Memory B cell (primary cell): ENCODE data around the gene FOXJ2.
"Not testable (repeated sequence)": the region's sequence is repeated elsewhere in the genome, so short reads cannot be mapped to it uniquely, and the experiment has no call there.

Source experiments
- ATAC-seq: fragments of 150-1000 bp; cut with Tn5 transposase; 2 replicates; pipeline ENCODE4 v1.10.0; 2021; ENCODE audit warnings: low read depth, mild to moderate bottlenecking, moderate library complexity
- DNase-seq, 2 donors: peaks; one replicate each; pipeline ENCODE4 v3.0.0; 2022; ENCODE audit warnings: low spot score in 2 of 2
- H3K27ac Mint-ChIP-seq: one replicate; pipeline ENCODE4 v1.8.0; 2022; ENCODE audit warnings: mild to moderate bottlenecking, moderate library complexity, mixed read lengths
- H3K27me3 Mint-ChIP-seq: one replicate; pipeline ENCODE4 v1.8.0; 2022; ENCODE audit warnings: mixed read lengths
- H3K36me3 Mint-ChIP-seq: one replicate; pipeline ENCODE4 v1.8.0; 2022; ENCODE audit warnings: mild to moderate bottlenecking, mixed read lengths
- H3K4me1 Mint-ChIP-seq: one replicate; pipeline ENCODE4 v1.8.0; 2022; ENCODE audit warnings: mixed read lengths
- H3K4me3 Mint-ChIP-seq: one replicate; pipeline ENCODE4 v1.8.0; 2022; ENCODE audit warnings: mild to moderate bottlenecking, moderate library complexity, mixed read lengths
- H3K9me3 Mint-ChIP-seq: one replicate; pipeline ENCODE4 v1.8.0; 2022; ENCODE audit warnings: mixed read lengths

The FOXJ2 gene

DNA sequence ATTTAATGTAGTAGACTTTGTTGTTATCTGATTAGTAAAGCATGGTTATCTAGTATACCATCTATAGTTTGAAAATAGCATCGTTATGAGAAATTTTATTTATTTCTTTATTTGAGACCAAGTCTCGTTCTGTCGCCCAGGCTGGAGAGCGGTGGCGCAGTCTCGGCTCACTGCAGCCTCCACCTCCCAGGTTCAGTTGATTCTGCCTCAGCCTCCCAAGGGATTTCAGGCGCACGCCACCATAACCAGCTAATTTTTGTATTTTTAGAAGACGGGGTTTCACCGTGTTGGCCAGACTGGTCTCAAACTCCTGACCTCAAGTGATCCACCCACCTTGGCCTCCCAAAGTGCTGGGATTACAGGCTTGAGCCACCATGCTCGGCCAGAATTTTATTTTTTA lies 56.8 kb downstream of the FOXJ2 start:
- H3K27me3 Mint-ChIP-seq, ATAC-seq, H3K9me3 Mint-ChIP-seq, DNase-seq, H3K4me3 Mint-ChIP-seq: not testable (repeated sequence)
- peak overlapping the region; percentile 86 for H3K27ac Mint-ChIP-seq
- peaks cover 21% of the 10 kb centered on the region for H3K4me1 Mint-ChIP-seq
- H3K36me3 Mint-ChIP-seq = peaks cover 38% of the 10 kb centered on the region

DNA sequence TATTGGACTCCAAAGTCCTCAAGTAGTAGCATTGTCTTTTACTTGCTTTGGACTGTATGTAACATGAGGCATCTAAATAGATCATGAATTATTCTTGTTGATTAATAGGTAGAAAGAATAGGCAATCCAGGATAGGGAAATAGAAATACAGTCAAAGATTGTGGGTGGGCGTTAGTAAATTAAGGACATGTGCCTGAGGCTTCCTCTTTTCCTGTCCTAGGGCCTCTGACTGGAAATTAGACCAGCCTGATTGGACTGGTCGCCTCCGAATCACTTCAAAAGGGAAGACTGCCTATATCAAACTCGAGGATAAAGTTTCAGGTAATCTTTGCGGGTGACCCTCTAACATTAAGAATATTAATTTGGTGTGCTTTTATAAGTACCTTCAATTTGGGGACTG lies 57.2 kb downstream of the FOXJ2 start:
- no peak for DNase-seq
- no peaks in the 10 kb centered on the region for H3K9me3 Mint-ChIP-seq
- no peak for ATAC-seq
- H3K36me3 Mint-ChIP-seq = peaks cover 39% of the 10 kb centered on the region
- H3K27ac Mint-ChIP-seq = no peak overlapping the region
- peaks cover 17% of the 10 kb centered on the region for H3K4me1 Mint-ChIP-seq
- H3K4me3 Mint-ChIP-seq = no peak overlapping the region
- H3K27me3 Mint-ChIP-seq = no peaks in the 10 kb centered on the region

DNA sequence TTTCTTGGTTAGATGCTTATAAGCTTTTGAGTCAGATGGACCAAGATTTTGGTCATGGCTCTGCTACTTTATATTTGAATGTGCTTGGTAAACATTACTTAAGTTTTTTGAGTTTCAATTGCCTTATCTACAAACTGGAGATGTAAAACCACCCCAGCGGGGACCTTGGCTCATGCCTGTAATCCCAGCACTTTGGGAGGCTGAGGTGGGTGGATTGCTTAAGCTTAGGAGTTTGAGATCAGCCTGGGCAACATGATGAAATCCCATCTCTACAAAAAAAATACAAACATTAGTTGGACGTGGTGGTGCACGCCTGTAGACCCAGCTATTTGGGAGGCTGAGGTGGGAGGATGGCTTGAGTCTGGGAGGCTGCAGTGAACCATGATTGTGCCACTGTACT lies 60.8 kb downstream of the FOXJ2 start:
- no peak overlapping the region for H3K27ac Mint-ChIP-seq
- H3K4me1 Mint-ChIP-seq = peaks cover 8% of the 10 kb centered on the region
- no peaks in the 10 kb centered on the region for H3K27me3 Mint-ChIP-seq
- peaks cover 52% of the 10 kb centered on the region for H3K36me3 Mint-ChIP-seq
- H3K9me3 Mint-ChIP-seq = no peaks in the 10 kb centered on the region
- DNase-seq (no peak), ATAC-seq (no peak)
- no peak overlapping the region for H3K4me3 Mint-ChIP-seq

DNA sequence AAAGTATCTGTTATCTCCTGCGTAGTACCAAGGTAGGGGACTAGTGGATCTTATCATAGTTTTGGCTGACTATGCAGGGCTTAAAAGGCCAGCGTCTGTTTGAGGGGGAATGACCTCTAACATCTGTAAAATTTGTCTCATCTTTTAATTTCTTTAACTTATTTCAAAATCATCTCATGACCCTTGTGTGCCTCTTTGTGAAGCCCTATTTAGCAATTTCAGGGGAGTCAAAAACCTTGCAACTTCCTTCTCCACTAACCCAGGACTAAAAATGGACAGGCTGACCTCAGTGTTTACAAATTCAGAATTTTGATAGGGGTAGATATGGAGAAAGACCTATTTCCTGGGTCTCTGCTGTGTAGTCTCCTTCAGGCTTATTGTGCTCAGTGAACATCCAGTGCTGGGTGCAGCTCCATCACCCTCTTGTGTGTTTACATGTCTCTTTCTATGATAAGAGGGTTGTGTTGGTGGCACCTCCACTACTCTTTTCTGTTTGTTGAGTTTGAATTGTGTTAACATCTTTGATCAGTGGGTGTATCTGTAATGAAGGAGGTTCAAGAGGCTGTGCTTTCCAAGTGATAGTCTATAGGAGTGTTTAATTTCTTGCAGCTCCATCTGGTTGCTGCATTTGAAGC lies 63.9 kb downstream of the FOXJ2 start:
- DNase-seq (no peak), ATAC-seq (no peak)
- Mint-ChIP-seq H3K4me1 (no peaks in the 10 kb centered on the region), H3K27ac (no peak overlapping the region), H3K9me3 (no peaks in the 10 kb centered on the region), H3K36me3 (peaks cover 40% of the 10 kb centered on the region), H3K4me3 (no peak overlapping the region), H3K27me3 (no peaks in the 10 kb centered on the region)

DNA sequence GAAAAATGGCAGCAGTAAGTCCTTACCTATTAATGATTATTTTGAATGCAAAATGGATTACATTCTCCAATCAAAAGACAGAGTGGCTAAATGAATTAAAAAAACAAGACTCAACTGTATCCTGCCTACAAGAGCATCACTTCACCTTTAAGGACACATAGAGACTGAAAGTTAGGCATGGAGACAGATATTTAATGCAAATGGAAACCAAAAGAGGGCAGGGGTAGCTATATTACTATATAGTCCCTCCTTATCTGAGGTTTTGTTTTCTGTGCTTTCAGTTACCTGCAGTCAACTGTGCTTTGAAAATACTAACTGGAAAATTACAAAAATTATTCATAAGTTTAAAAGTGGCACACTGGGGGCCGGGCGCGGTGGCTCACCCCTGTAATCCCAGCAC lies 66.7 kb downstream of the FOXJ2 start:
- Mint-ChIP-seq H3K4me1 (no peaks in the 10 kb centered on the region), H3K9me3 (no peaks in the 10 kb centered on the region), H3K27me3 (no peaks in the 10 kb centered on the region), H3K4me3 (no peak overlapping the region), H3K27ac (no peak overlapping the region), H3K36me3 (peaks cover 24% of the 10 kb centered on the region)
- DNase-seq = no peak
- ATAC-seq = no peak
